HCT116 (cell line): ENCODE measurements around the gene MAP1LC3B.

Experiments used
- CBX3 ChIP-seq: IDR thresholded peaks from 2 replicates; pipeline ENCODE4 v1.6.1; 2012; ENCODE audit warnings: low read depth
- EZH2 ChIP-seq: fragments of 200-600 bp; sonication (generic); IDR thresholded peaks from 2 replicates; pipeline ENCODE4 v1.6.1; 2017; ENCODE audit warnings: antibody characterized with exemption, mixed run types
- JUND ChIP-seq: IDR thresholded peaks from 2 replicates; pipeline ENCODE4 v1.6.1; 2012
- MAX ChIP-seq: IDR thresholded peaks from 2 replicates; pipeline ENCODE4 v1.6.1; 2012
- POLR2A ChIP-seq: IDR thresholded peaks from 2 replicates; pipeline ENCODE4 v1.7.0; 2011; ENCODE audit warnings: borderline replicate concordance; ENCODE audit not compliant: insufficient read depth, insufficient read length; ENCODE audit errors: extremely low read depth
- SP1 ChIP-seq: IDR thresholded peaks from 2 replicates; pipeline ENCODE4 v1.6.1; 2012; ENCODE audit warnings: low read depth
- TCF7L2 ChIP-seq: IDR thresholded peaks from 2 replicates; pipeline ENCODE4 v1.7.0; 2011; ENCODE audit warnings: borderline replicate concordance, inconsistent platforms; ENCODE audit not compliant: insufficient read depth, insufficient read length; ENCODE audit errors: extremely low read depth
- YY1 ChIP-seq: IDR thresholded peaks from 2 replicates; pipeline ENCODE4 v1.6.1; 2011; ENCODE audit warnings: low read length, low read depth, moderate library complexity, mild to moderate bottlenecking; ENCODE audit not compliant: insufficient replicate concordance; ENCODE audit errors: extremely low read depth
- TF ChIP-seq, protein P1 (sequence below), 3 experiments: fragments of 200-600 bp in 1 of 3; sonication (generic) in 1 of 3; IDR thresholded peaks in 2 of 3; conservative IDR thresholded peaks in 1 of 3; 2 replicates each; pipeline ENCODE4 v1.5.1; 2012 to 2017; ENCODE audit warnings: low read depth in 2 of 3, low read length in 2 of 3, antibody characterized with exemption in 1 of 3, borderline replicate concordance in 1 of 3, control low read depth in 1 of 3, mild to moderate bottlenecking in 1 of 3, mixed read lengths in 1 of 3, mixed run types in 1 of 3, moderate library complexity in 1 of 3; ENCODE audit not compliant: insufficient read depth in 1 of 3
- TF ChIP-seq, protein P2 (sequence below): IDR thresholded peaks from 2 replicates; pipeline ENCODE4 v1.6.1; 2012; ENCODE audit warnings: low read depth

DNA sequence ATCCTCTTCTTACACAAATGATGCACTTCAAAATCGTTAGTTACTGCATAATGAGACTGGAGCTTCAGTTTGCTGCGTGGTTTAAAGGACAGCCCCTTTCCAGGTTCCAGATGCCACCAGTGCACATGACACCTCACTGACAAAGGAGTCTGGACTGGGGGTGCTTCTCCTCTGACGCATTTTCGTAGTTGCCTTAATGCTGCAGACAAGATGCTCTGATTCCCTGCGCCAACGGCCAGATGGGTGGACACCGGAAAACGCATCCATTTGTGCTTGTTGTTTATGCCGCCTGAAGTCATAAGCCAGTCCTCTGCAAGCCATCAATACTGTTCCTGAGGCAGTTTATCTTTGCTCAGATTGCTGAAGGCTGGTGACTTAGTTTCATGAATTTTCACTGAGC, 24.6 kb upstream of the MAP1LC3B start:
- TF ChIP-seq JUND, result no peak
- no peak for TF ChIP-seq POLR2A
- no peak for TF ChIP-seq MAX
- TF ChIP-seq, protein P1, sequence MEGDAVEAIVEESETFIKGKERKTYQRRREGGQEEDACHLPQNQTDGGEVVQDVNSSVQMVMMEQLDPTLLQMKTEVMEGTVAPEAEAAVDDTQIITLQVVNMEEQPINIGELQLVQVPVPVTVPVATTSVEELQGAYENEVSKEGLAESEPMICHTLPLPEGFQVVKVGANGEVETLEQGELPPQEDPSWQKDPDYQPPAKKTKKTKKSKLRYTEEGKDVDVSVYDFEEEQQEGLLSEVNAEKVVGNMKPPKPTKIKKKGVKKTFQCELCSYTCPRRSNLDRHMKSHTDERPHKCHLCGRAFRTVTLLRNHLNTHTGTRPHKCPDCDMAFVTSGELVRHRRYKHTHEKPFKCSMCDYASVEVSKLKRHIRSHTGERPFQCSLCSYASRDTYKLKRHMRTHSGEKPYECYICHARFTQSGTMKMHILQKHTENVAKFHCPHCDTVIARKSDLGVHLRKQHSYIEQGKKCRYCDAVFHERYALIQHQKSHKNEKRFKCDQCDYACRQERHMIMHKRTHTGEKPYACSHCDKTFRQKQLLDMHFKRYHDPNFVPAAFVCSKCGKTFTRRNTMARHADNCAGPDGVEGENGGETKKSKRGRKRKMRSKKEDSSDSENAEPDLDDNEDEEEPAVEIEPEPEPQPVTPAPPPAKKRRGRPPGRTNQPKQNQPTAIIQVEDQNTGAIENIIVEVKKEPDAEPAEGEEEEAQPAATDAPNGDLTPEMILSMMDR (IDR thresholded peaks at IDR 0.05 in 2 of 3, conservative IDR thresholded peaks at IDR 0.05 in 1 of 3; ENCODE audit: borderline replicate concordance in 1 of 3, insufficient read depth in 1 of 3, low read depth in 2 of 3, low read length in 2 of 3), result no peak
- no peak for TF ChIP-seq YY1
- TF ChIP-seq, protein P2, sequence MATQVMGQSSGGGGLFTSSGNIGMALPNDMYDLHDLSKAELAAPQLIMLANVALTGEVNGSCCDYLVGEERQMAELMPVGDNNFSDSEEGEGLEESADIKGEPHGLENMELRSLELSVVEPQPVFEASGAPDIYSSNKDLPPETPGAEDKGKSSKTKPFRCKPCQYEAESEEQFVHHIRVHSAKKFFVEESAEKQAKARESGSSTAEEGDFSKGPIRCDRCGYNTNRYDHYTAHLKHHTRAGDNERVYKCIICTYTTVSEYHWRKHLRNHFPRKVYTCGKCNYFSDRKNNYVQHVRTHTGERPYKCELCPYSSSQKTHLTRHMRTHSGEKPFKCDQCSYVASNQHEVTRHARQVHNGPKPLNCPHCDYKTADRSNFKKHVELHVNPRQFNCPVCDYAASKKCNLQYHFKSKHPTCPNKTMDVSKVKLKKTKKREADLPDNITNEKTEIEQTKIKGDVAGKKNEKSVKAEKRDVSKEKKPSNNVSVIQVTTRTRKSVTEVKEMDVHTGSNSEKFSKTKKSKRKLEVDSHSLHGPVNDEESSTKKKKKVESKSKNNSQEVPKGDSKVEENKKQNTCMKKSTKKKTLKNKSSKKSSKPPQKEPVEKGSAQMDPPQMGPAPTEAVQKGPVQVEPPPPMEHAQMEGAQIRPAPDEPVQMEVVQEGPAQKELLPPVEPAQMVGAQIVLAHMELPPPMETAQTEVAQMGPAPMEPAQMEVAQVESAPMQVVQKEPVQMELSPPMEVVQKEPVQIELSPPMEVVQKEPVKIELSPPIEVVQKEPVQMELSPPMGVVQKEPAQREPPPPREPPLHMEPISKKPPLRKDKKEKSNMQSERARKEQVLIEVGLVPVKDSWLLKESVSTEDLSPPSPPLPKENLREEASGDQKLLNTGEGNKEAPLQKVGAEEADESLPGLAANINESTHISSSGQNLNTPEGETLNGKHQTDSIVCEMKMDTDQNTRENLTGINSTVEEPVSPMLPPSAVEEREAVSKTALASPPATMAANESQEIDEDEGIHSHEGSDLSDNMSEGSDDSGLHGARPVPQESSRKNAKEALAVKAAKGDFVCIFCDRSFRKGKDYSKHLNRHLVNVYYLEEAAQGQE, result no peak
- TF ChIP-seq EZH2, result no peak
- TF ChIP-seq TCF7L2, result no peak
- TF ChIP-seq SP1, result no peak
- TF ChIP-seq CBX3, result no peak
